Fibroblast of villous mesenchyme (primary cell): Measurements from ENCODE around the gene LGALS3BP. TPM values are rescaled to one million over a fixed set of nuclear protein-coding genes. Genes with fewer than 3 reads are reported as not detected.

ENCODE experiments used
- DNase-seq: peaks from one replicate; pipeline ENCODE4 v3.0.0-alpha.2; 2010; ENCODE audit warnings: low read depth
- H3K4me3 ChIP-seq: 2 replicates; pipeline ENCODE4 v1.5.1; 2011; ENCODE audit warnings: low read depth, mild to moderate bottlenecking, low read length
- CTCF ChIP-seq: IDR thresholded peaks from 2 replicates; pipeline ENCODE4 v1.5.1; 2012; ENCODE audit warnings: low read depth, mild to moderate bottlenecking, low read length; ENCODE audit not compliant: insufficient read depth
- total RNA-seq: library from RNA; depleted of rRNA; stranded (reverse); fragments of >200 nt; gene quantifications from 2 replicates; pipeline ENCODE4 v1.2.3, GENCODE V29; 2012

The LGALS3BP gene
- total RNA-seq, 1 donor: 297 TPM

GRCh38 chr17:78997231-78997741, 17.6 kb upstream of the LGALS3BP start:
- DNase-seq: no peak
- TF ChIP-seq CTCF: no peak
- H3K4me3 ChIP-seq: no peak overlapping the region

DNA sequence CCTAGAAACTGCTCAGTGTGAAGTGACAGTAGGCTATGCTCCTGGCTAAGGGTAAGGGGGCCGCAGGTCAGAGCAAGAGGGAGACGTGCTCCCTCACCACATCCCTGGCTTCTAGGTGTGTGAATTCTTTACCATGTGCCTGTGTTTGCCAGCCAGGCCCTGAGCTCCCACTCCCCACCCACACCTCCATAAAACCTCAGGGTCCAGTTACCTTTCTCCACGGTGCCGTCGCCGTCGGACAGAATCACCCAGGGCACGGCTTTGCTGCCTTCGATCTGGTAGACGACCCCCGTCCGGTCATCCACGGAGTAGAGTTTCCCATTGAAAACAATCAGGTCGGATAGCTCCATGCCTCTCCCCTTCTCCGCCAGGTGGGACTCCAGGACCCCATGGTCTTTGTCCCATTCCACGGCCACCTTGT, 17.1 kb upstream of the LGALS3BP start:
- no peak for DNase-seq
- no peak overlapping the region for H3K4me3 ChIP-seq
- TF ChIP-seq CTCF: no peak

DNA sequence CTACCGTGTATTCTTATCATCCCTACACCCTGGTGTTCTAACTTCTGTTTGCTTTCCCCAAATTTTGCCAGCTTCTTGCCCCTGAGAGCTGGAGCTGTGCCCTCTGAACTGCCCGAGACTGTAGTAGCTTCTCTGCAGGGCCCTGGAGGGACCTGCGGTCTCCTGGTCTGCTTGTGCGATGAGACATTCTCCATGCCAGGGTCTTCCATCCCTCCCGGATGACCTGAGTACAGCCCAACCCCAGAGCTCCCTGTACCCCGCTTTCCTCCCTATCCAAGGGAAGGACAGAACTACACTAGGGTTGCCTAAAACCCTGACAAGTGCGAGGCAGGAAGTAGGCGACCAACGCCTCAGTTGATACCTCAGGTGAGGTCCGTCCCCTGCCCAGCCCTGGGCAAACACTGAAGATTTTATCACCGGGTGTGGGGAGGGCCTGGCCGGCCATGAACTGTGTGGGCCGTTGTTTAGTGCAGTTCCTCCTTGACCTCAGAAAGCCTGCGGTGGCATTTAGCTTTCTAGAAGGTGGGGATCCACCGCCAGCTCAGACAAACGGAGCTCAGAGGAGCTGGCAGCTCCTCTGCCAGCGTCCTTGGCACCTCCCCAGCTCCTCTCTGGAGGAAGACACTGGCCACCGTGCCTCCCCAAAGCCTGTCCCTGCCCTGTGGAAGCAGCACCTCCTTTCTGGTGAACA, 16.2 kb upstream of the LGALS3BP start:
- H3K4me3 ChIP-seq: no peak overlapping the region
- no peak for TF ChIP-seq CTCF
- DNase-seq: no peak

DNA sequence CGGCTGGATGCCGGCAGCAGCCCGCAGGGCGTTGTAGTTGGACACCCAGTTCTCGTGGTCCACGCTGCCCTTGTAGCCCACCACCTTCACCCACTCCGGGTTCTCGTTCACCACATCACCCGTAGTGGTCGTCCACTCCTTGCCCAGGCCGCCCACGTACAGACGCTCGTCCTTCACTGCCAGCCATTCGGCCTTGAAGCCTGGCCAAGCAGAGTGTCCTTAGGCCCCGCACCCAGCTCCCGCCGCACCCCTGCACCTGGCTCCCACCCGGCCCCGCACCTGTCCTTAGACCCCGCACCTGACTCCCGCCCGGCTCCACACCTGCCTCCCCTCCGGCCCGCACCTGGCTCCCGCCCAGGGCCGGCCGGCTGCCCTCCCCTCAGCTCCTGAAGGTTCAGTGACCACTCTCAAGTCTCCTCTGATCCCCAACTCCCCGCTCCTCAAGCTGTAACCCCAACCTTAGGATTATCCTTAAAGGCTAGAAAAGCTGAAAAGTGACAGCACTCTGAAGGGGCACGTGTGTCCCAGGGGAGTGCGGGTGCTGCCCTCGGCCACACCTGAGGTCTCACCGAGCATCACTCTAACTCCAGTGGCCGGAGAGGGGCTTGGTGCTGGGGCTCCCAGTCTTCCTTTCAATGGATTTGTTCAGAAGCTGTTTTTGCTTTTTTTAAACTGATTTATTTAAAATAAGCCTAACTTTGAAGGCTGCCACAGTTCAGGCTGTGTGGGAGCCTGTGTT, 15.5 kb upstream of the LGALS3BP start:
- H3K4me3 ChIP-seq: no peak overlapping the region
- no peak for DNase-seq
- no peak for TF ChIP-seq CTCF

DNA sequence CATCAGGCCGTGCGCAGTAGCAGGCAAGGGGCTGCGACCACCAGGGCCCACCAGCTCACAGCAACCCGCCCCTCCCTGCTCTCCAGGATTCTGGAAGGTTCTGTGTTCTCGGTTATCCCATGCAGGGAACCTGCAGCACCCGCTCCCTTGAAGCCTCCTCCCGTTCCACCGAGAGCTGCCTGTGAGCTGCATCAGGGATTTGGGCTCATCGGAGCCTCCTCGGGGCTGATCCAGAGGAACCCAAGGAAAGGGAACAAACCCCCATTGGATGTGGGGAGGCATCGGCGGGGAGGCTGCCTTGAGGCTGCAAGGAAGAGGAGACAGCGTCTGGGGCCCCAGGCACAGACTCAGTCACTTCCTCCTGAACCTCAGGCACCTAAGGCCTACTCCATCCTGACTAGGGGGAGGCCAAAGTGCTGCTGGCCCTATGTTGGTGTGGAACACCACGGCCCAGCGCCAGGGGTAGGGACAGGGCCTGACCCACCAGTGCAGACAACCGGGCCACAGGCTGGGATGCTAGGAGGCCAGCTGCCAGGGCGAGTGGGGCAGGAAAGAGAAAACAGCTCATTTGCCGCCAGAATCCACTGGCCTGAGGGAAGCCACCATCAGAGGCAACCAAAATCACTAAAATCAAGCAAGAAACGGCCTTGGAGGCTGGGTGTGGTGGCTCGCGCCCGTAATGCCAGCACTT, 14.4 kb upstream of the LGALS3BP start:
- no peak for TF ChIP-seq CTCF
- no peak overlapping the region for H3K4me3 ChIP-seq
- DNase-seq: no peak

DNA sequence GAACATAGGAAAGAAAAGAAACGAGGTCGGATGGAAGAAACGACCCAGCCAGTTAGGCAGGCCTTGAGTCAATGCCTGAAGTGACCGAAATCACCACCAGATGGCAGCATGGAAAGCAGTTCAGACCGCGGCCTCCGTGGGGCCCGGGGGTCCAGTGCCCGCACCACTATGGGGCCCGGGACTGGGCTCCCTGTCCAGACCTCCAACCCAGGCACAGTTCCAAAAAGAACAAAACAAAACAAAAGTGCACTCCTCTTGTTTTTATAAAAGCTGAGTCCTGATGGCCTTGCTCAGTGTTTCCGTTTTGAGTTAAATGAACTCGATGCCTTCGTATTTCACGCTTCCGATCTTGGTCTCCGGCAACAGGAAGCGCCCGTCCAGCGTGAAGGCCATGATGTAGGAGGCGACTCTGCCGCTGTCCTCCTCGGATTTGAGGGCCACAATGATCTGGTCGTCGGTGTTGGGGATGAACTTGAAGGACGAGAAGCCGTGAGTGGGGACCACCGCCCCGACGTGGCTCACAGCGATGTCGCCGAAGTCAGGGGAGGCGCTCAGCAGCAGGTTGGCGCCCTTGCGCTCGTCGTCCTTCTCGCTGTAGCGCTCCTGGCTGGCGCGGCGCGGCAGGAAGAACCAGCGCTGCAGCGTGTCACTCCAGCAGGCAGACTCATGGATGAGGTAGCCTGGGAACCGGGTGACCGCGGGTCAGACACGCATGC, 13.7 kb upstream of the LGALS3BP start:
- H3K4me3 ChIP-seq: no peak overlapping the region
- peak; percentile 75 for TF ChIP-seq CTCF
- DNase-seq: peak; percentile 54
